Activated CD4-positive, alpha-beta T cell treated with anti-CD3 and anti-CD28 coated beads, Interleukin-2, amount 10 ng/mL, durations not matched to agents 24 days and 14 days (primary cell): ENCODE results near the gene MAPK8IP3. TPM values are rescaled to one million over a fixed set of nuclear protein-coding genes. Genes with fewer than 3 reads are reported as not detected.
"Not testable (repeated sequence)": the region's sequence is repeated elsewhere in the genome, so short reads cannot be mapped to it uniquely, and the experiment has no call there.

Source experiments
- DNase-seq: peaks from one replicate; pipeline ENCODE4 v3.0.0; 2022
- H3K27ac Mint-ChIP-seq: one replicate; pipeline ENCODE4 v1.8.0; 2022; ENCODE audit warnings: mild to moderate bottlenecking, mixed read lengths
- H3K27me3 Mint-ChIP-seq: one replicate; pipeline ENCODE4 v1.8.0; 2022; ENCODE audit warnings: mixed read lengths
- H3K36me3 Mint-ChIP-seq: one replicate; pipeline ENCODE4 v1.8.0; 2022; ENCODE audit warnings: low read depth, mild to moderate bottlenecking, mixed read lengths
- H3K4me1 Mint-ChIP-seq: one replicate; pipeline ENCODE4 v1.8.0; 2021; ENCODE audit warnings: mixed read lengths
- H3K4me3 Mint-ChIP-seq: one replicate; pipeline ENCODE4 v1.8.0; 2022; ENCODE audit warnings: mild to moderate bottlenecking, moderate library complexity, mixed read lengths
- H3K9me3 Mint-ChIP-seq: one replicate; pipeline ENCODE4 v1.8.0; 2021; ENCODE audit warnings: mixed read lengths
- intact Hi-C: fragments of 100-400 bp; cut with micrococcal nuclease; formaldehyde crosslinking; loops from one replicate; pipeline ENCODE4 v1.15.1; 2023
- total RNA-seq: library from RNA; stranded (reverse); gene quantifications from 2 replicates; pipeline ENCODE4 v1.2.3, GENCODE V29; 2022

The MAPK8IP3 gene
- total RNA-seq, 1 donor from 2014 or later = 80.2 TPM

DNA sequence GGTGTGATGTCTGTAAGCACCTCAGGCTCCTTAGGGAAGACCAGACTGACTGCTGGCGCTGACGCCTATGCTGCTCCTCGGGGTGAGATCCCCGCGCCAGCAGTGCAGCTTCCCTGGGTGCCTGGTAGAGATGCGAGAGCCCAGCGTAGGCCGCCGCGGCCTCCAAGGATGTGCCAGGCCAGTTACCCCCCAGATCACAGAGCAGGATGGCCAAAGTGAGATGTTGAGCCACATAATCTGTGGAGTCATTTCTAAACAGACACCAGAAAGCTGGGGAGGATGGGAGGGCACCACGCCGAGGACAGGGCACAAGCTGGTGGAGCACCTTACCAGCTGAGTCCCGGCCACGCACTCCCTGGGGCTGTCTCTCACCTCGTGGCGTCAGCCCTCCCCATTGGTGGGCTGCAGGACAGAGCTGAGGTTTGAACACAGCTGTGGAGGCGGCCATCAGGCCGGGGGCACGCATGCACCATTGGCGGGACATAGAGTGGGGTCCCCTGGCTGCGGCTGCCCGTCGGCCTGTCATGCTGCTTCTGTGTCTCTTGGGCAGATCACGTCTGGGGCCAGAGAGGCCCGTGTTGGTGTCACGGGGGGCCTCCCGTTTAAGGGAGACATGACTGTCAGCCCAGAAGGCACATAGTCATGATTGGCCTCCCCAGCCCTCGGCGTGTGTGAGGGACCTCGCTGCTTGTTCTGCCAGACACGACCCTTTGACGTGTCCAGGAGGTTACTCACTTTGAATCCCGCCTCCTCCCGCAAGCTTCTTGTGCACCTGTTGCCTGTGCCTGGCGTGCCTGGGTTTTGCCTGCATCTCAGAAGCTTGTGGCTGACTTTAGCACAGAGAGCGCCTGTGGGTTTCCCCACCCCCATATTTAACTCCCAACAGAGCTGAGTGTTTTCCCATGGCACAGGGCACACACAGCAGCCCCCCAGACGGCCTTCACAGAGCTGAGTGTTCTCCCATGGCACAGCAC, 21.9 kb downstream of the MAPK8IP3 start:
- intact Hi-C loops = no loop called here
- Mint-ChIP-seq H3K4me1 (peaks cover 8% of the 10 kb centered on the region), H3K4me3 (no peak overlapping the region), H3K9me3 (no peaks in the 10 kb centered on the region), H3K36me3 (peaks cover 26% of the 10 kb centered on the region), H3K27ac (no peak overlapping the region), H3K27me3 (no peaks in the 10 kb centered on the region)
- no peak for DNase-seq

DNA sequence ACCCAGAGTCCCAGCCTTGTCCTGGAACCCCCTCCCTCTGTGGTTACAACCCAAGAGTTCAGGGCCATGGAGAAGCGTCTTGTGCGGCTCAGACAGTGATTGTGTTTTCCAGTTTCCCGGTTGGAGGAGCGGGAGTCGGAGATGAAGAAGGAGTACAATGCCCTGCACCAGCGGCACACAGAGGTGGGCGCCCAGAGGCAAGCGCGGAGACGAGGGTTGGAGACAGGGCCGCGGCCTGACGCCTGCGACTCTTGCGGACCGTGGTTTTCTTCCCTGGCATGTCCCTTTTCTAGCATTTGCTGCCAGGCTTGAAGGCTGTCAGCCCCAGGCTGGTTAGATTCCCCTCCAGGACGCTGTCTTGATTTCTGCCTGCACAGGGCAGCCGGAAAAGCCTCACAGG, 23.0 kb downstream of the MAPK8IP3 start:
- H3K9me3 Mint-ChIP-seq = no peaks in the 10 kb centered on the region
- peaks cover 29% of the 10 kb centered on the region for H3K36me3 Mint-ChIP-seq
- no peak for DNase-seq
- H3K27me3 Mint-ChIP-seq = no peaks in the 10 kb centered on the region
- H3K27ac Mint-ChIP-seq = no peak overlapping the region
- peaks cover 2% of the 10 kb centered on the region for H3K4me1 Mint-ChIP-seq
- no peak overlapping the region for H3K4me3 Mint-ChIP-seq
- intact Hi-C loops = no loop called here

DNA sequence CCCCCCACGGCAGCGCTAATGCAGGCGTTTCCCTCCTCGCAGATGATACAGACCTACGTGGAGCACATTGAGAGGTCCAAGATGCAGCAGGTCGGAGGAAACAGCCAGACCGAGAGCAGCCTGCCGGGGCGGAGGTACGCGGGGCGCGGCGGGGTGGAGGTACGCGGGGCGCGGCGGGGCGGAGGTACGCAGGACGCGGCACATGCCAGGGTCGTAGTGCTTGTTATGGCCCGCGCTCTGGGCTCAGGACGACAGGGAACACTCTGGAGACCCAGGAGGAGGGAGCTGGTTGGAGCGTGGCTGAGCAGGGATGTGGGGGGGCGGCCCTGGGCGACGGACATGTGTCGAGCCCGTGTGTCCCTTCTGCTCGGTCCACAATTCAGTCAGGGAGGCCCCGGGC, 23.4 kb downstream of the MAPK8IP3 start:
- Mint-ChIP-seq H3K36me3 (peaks cover 29% of the 10 kb centered on the region), H3K27ac (no peak overlapping the region), H3K27me3 (no peaks in the 10 kb centered on the region), H3K9me3 (no peaks in the 10 kb centered on the region), H3K4me3 (no peak overlapping the region), H3K4me1 (peaks cover 2% of the 10 kb centered on the region)
- DNase-seq = no peak
- intact Hi-C loops = no loop called here

DNA sequence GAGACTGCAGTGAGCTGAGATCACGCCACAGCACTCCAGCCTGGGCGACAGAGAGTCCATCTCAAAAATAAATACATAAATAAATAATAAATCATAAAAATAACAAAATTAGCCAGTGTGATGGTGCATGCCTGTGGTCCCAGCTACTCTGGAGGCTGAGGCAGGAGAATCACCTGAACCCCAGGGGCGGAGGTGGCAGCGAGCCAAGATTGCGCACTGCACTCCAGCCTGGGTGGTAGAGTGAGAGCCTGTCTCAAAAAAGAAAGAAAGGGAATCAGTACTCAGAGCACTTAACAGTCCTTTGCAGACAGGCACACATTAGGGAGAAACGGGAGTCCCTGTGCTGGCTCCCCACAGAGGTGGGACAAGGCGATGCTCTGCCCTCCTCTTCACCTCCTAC, 25.1 kb downstream of the MAPK8IP3 start:
- H3K36me3 Mint-ChIP-seq = peaks cover 27% of the 10 kb centered on the region
- H3K27me3 Mint-ChIP-seq = no peaks in the 10 kb centered on the region
- peaks cover 2% of the 10 kb centered on the region for H3K4me1 Mint-ChIP-seq
- no peaks in the 10 kb centered on the region for H3K9me3 Mint-ChIP-seq
- H3K27ac Mint-ChIP-seq = no peak overlapping the region
- intact Hi-C loops = no loop called here
- no peak overlapping the region for H3K4me3 Mint-ChIP-seq
- no peak for DNase-seq

DNA sequence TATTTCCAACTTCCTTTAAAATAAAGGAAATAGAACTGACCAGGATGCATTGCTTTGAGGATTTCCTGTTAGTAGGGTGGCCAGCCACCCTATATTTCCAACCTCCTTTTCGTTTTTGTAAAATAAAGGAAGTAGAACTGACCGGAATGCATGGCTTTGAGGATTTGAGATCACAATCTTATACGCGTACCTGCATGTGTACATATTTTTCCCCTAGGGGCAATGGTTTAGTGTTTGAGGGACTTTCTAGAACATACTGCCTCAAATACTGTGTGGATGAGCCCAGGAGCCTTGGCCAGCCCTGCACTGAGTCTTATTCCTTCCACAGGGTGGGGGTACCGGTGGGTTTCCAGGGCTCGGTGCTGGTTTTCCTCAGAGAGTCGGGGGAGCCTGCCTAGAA, 25.6 kb downstream of the MAPK8IP3 start:
- H3K27ac Mint-ChIP-seq = no peak overlapping the region
- H3K9me3 Mint-ChIP-seq = no peaks in the 10 kb centered on the region
- H3K36me3 Mint-ChIP-seq = peaks cover 25% of the 10 kb centered on the region
- intact Hi-C loops = no loop called here
- H3K4me1 Mint-ChIP-seq = peaks cover 2% of the 10 kb centered on the region
- H3K27me3 Mint-ChIP-seq = no peaks in the 10 kb centered on the region
- no peak overlapping the region for H3K4me3 Mint-ChIP-seq
- DNase-seq = no peak

DNA sequence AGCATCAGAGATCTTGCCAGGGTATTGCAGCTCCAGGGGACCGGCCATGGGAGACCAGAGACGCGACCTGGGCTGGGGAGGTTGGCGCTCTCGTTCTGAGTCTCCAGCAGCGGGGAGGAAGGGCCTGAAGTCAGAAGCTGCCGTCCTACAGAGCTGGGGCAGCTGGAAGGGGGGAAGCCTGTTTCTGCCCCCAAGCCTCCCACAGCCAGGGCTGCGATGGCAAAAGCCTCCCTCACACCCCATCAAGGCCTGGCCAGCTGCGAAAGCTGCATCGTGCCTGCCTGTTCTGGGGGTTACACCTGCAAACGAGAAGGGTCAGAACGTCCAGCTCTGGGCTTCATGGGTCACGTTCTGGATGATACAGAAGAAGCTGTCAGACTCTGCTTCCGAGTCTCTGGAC, 26.1 kb downstream of the MAPK8IP3 start:
- no peak overlapping the region for H3K27ac Mint-ChIP-seq

DNA sequence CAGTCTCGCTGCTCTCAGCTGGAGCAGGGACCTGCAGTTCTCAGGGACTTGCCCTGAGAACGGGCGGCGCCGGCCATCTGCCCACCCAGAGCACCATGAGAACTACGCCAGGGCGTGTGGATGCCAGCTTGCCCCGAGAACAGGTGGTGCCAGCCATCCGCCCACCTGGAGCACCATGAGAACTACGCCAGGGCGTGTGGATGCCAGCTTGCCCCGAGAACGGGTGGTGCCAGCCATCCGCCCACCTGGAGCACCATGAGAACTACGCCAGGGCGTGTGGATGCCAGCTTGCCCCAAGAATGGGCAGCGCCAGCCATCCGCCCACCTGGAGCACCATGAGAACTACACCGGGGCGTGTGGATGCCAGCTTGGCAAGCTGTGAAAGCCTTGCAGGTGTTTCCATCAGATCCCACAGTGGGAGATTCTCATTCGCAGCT, 26.6 kb downstream of the MAPK8IP3 start:
- H3K4me3 Mint-ChIP-seq, intact Hi-C loops, H3K27ac Mint-ChIP-seq, H3K4me1 Mint-ChIP-seq, H3K27me3 Mint-ChIP-seq, H3K9me3 Mint-ChIP-seq, DNase-seq: not testable (repeated sequence)
- peaks cover 19% of the 10 kb centered on the region for H3K36me3 Mint-ChIP-seq

More for the DNA sequence above, 26.1 kb downstream of the MAPK8IP3 start:
- Mint-ChIP-seq H3K4me3 (no peak overlapping the region), H3K9me3 (no peaks in the 10 kb centered on the region), H3K36me3 (peaks cover 22% of the 10 kb centered on the region), H3K4me1 (peaks cover 2% of the 10 kb centered on the region), H3K27me3 (no peaks in the 10 kb centered on the region)
- intact Hi-C loops = no loop called here
- no peak for DNase-seq

DNA sequence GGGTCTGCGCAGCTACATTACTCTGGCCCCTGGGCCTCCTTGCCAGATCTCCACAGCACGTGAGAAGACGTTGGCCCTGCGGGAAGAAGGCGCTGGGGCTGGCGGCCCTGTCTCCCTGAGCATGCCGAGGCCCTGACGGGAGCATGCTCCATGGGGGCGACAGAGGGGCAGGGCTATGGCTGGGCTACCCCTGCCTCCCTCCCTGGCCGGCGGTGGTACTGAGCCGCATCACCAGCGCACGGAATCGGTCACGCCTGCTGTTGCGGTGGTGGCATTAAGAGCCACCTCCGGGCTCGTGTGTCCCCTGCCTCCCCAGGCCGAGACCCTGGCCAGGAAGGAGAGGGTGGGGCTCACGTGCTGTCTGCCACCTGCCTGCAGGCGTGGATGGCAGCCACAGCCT, 28.1 kb downstream of the MAPK8IP3 start:
- Mint-ChIP-seq H3K4me1 (no peaks in the 10 kb centered on the region), H3K9me3 (no peaks in the 10 kb centered on the region), H3K36me3 (peaks cover 15% of the 10 kb centered on the region), H3K27me3 (no peaks in the 10 kb centered on the region), H3K4me3 (no peak overlapping the region), H3K27ac (no peak overlapping the region)
- intact Hi-C loops = no loop called here
- no peak for DNase-seq

DNA sequence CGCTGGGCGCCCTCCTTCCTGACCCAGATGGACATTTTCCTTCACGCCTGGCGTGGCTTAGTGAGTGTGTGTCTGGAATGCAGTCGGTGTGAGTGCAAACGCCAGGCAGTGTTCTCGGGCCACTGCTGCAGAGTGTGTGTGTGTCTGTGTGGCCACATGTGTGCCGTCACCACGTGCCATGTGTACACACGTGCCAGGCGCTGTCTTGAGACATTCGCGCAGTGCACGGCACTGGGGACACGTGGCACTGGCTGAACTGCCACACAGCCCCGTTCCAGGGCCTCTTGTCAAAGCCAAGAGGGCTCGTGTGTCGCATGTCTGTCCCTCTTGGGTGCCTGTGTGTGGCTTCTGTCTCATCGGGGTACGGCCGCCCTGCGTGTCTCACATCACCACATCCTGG, 28.8 kb downstream of the MAPK8IP3 start:
- no peaks in the 10 kb centered on the region for H3K4me1 Mint-ChIP-seq
- H3K27me3 Mint-ChIP-seq = no peaks in the 10 kb centered on the region
- DNase-seq = no peak
- intact Hi-C loops = no loop called here
- no peak overlapping the region for H3K27ac Mint-ChIP-seq
- H3K36me3 Mint-ChIP-seq = peaks cover 12% of the 10 kb centered on the region
- H3K9me3 Mint-ChIP-seq = no peaks in the 10 kb centered on the region
- no peak overlapping the region for H3K4me3 Mint-ChIP-seq

DNA sequence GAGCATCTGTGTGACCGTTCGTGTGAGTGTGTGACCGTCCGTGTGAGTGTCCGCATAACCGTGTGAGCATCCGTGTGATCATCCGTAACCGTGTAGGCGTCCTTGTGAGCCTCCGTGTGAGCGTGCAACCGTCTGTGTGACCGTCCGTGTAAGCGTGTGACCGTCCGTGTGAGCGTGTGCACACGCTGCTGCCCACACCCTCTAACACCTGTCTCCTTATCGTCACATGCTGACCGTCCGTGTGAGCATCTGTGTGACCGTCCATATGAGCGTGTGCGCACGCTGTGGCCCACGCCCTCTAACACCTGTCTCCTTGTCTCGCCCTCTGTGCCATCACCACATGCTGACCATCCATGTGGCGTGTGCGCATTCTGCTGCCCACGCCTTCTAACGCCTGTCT, 34.2 kb downstream of the MAPK8IP3 start:
- Mint-ChIP-seq H3K4me3 (no peak overlapping the region), H3K36me3 (peaks cover 2% of the 10 kb centered on the region), H3K9me3 (no peaks in the 10 kb centered on the region), H3K27me3 (no peaks in the 10 kb centered on the region), H3K27ac (no peak overlapping the region), H3K4me1 (no peaks in the 10 kb centered on the region)
- DNase-seq = no peak
- intact Hi-C loops = no loop called here

DNA sequence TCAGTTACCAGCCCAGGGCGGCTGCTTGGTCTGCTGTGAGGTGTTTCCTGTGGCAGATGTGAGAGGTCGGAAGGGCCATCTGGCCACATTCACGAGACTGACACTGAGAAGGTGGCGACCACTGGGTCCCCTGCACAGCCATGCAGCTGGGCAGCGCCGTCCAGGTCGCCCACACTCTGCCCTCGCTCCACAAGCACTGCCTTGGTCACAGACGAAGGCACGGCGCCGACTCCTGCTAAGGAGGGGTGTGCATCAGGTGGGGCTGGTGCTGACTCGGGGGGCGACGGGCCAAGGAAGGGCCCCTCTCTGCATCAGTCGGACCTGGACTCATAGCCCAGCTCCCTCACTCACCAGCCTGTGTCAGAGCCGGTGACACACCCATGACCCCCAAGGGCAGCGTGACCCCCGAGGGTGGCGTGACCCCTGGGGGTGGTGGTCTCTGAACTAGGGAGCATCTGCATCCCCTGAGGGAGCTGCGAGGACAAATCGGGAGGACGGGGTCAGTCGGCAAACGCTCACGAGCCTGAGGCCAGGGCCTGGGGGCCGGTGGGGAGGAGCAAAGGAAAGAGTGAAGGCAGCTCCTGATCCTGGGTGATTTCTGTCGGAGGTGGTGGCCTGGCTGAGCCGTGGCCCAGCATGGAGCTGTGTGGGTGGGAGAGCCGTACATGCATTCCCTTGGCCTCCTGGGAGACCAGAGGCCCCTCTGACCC, 34.9 kb downstream of the MAPK8IP3 start:
- intact Hi-C loops = no loop called here
- no peaks in the 10 kb centered on the region for H3K4me1 Mint-ChIP-seq
- H3K36me3 Mint-ChIP-seq = peaks cover 4% of the 10 kb centered on the region
- no peaks in the 10 kb centered on the region for H3K9me3 Mint-ChIP-seq
- no peak overlapping the region for H3K4me3 Mint-ChIP-seq
- no peaks in the 10 kb centered on the region for H3K27me3 Mint-ChIP-seq
- DNase-seq = no peak
- H3K27ac Mint-ChIP-seq = no peak overlapping the region

DNA sequence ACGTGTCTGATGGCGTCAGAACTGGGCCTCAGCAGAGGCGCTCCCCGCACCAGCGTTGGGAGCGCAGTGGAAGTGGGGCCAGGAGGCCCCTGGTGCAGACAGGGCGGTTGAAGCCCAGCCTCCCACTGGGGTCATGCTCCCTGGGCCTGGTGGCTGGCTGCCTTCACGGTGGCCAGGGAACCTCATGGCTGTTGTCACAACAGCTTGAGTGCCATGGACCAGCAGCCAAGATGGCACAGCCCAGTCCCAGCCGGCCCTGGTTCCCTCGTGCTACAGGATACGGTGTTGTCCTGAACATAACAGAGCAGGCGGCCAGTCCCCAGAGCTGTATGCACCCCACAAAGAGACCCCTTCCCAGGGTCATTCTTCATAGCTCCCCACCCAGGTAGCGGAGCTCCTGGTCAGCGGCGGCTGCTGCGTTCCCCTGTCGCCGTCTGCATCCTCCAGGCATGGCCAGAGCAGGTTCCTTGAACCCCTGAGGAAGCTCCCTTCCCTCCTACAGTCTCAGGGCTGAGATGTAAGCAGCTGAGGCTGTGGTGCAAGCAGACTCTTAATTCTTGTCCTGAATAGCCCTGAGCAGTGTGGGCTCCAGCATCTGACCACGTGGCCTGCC, 35.7 kb downstream of the MAPK8IP3 start:
- H3K36me3 Mint-ChIP-seq = peaks cover 4% of the 10 kb centered on the region

DNA sequence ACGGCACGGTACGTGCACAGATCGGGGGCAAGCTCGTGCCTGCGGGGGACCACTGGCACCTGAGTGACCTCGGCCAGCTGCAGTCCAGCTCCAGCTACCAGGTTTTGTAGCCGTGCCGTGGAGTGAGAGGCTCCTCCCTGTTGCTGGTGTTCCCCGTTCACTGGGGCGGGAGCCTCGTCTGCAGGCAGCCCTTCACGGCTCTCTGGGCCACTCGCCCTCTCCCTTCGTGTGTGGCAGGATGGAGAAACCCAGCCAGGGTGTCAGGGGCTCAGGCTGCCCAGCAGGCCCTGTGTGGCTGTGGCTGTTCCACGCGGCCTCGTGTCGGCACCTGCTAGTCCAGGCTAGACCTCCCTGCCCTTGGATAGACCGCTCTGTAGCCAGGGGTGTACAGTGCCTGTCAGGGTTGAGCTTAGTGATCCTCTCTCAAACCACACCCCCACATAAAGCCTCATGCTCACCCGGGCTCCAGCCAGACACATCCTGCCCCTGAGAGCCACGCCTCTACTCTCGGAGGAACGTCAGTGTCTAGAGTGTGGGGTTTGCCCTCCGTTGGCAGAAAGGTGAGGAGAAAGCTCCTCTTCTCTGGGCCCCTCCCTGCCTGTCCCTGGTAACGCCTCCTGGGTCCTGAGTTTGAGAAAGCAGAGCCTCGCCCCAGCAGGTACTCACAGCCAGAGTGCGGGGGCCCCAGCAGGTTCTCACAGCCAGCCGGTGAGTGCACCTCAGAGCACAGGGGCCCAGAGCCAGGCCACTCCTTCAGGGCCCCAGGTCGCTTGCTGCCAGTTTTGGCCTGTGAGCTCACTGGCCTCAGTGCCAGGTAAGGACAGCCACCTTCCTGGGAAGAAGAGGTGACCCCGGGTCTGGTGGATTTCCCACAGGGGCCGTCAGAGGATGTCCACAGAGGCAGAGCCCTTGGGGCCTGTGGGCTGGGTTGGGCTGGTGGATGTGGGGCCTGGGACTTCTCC, 37.7 kb downstream of the MAPK8IP3 start:
- H3K4me3 Mint-ChIP-seq = no peak overlapping the region
- H3K4me1 Mint-ChIP-seq = no peaks in the 10 kb centered on the region
- no peaks in the 10 kb centered on the region for H3K9me3 Mint-ChIP-seq
- no peak overlapping the region for H3K27ac Mint-ChIP-seq
- H3K36me3 Mint-ChIP-seq = peaks cover 6% of the 10 kb centered on the region
- no peak for DNase-seq
- no peaks in the 10 kb centered on the region for H3K27me3 Mint-ChIP-seq
- intact Hi-C loops = no loop called here

More for the DNA sequence above, 35.7 kb downstream of the MAPK8IP3 start:
- H3K4me1 Mint-ChIP-seq = no peaks in the 10 kb centered on the region
- intact Hi-C loops = no loop called here
- DNase-seq = no peak
- no peaks in the 10 kb centered on the region for H3K27me3 Mint-ChIP-seq
- H3K4me3 Mint-ChIP-seq = no peak overlapping the region
- no peaks in the 10 kb centered on the region for H3K9me3 Mint-ChIP-seq
- H3K27ac Mint-ChIP-seq = no peak overlapping the region
